Left hindlimb (tissue), 1 donor: ENCODE results near the gene SPG7.
A peak's percentile ranks its signal among the peaks of the same experiment; 100 is the strongest.

Source experiments
- DNase-seq: peaks from one replicate; pipeline ENCODE4 v3.0.0-alpha.2; 2018

The SPG7 gene

DNA sequence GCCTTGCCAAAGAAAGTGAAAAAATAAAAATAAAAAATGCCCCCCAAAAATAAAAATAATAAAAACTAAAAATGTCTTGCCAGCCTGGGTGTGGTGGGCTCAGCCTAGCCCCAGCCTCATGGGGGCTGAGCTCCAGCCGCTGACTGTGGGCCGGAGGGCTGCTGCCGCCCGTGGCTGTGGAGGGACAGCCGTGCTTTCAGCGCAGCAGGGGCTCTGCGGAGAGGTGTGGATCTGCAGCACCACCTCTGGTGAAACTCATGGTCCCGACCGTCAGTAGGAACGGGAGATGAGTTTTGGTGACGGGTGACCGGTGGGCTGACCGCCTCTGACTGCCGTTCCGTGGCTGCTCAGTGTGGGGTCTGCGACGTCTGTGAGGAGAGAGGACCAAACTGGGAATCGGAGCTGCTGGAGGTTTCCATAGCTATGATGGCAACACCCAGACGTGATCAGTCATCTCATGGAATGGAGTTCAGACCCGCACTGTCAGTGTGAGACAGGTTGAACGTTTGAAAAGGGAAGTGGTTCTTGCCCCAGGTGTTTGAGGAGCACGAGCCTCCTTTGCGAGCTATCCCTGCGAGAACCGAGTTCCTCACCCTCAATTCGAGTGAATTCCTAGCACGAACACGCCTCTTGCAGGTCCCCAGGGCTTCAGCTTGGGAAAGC, 40.3 kb downstream of the SPG7 start:
- DNase-seq: no peak

DNA sequence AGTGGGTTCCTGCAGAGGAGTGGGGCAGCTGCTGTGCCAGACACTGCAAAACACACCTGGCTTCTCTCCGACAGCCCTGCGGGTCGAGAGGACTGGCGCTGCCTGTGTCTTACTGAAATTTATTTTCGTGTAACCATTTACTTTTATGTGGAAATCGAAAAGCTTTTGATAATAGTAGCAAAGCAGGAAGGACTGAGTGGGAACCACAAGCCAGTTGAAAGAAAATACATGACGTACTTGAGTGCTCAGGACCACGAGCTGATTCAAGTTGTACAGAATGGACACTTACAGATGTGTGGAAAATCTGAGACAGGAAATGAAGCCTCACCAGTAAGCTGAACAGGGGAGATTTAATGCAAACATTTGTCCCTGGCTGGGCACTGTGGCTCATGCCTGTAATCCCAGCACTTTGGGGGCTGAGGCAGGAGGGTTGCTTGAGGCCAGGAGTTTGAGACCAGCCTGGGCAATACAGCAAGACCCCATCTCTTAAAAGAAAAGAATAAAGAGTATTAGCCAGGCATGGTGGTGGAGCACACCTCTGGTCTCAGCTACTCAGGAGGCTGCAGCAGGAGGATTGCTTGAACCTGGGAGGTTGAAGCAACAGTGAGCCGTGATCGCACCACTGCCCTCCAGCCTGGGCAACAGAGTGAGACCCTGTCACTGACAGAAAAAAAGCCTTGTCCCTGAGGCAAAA, 41.0 kb downstream of the SPG7 start:
- DNase-seq: no peak

DNA sequence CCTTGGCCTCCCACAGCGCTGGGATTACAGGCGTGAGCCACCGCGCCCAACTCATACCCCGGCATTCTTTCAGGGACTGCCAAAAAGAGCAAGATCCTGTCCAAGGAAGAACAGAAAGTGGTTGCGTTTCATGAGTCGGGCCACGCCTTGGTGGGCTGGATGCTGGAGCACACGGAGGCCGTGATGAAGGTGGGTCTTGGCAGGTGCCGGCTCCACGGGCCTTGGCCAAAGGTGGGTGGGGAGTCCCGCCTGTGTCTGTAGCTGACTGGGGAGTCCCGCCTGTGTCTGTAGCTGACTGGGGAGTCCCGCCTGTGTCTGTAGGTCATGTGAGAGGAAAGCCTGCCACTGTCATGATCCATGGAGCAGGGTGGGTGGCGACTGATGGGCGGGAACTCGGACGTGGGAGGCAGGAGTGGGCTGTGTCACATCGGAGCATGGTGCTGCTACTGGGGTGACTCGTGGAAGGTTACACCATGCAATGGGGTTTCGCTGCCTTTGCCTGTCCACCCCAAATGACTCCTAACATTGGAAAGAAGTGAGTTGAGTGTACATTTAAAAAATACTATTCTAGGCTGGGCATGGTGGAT, 42.3 kb downstream of the SPG7 start:
- no peak for DNase-seq

DNA sequence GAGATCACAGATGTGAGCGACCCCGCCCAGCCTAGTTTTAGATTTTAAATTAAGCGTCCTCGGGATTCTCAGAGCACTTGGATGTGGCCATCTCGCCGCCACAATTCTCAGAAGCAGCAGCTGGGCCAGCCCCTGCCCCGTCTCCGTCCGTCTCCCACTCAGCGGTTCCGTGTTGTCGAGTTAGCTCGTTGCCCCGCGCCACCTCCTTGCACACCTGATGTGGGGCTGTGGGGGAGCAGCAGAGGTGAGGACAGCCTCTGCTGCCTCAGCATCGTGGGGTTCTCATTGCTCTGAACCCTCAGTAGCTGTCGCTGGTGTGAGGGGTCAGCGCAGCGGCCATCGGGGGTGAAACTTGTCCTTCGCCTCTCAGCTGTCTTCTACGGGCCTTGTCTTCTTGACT, 44.1 kb downstream of the SPG7 start:
- no peak for DNase-seq

DNA sequence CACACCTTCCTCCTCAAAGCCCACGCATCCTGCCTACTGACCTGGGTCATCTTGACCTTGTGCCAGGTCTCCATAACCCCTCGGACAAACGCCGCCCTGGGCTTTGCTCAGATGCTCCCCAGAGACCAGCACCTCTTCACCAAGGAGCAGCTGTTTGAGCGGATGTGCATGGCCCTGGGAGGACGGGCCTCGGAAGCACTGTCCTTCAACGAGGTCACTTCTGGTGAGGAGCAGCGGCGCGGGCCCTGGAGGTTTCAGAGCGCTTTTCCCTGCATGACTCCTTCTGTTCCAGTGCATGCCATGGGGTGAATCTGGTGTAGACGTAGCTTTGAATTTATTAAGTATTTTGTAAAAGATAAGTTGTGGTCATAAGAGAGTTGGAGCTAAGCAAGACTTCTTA, 44.7 kb downstream of the SPG7 start:
- no peak for DNase-seq

DNA sequence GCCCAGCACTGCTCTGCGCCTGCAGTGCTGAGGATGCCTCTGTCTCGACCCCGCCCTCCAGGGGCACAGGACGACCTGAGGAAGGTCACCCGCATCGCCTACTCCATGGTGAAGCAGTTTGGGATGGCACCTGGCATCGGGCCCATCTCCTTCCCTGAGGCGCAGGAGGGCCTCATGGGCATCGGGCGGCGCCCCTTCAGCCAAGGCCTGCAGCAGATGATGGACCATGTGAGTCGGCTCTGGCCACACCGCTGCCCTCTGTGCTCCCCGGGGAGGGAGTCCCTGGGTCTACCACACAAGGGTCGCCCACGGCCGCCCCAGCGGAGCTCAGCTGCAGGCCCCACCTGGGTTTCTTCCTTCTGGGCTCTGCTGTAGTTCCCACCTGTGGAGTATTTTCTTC, 45.5 kb downstream of the SPG7 start:
- no peak for DNase-seq

DNA sequence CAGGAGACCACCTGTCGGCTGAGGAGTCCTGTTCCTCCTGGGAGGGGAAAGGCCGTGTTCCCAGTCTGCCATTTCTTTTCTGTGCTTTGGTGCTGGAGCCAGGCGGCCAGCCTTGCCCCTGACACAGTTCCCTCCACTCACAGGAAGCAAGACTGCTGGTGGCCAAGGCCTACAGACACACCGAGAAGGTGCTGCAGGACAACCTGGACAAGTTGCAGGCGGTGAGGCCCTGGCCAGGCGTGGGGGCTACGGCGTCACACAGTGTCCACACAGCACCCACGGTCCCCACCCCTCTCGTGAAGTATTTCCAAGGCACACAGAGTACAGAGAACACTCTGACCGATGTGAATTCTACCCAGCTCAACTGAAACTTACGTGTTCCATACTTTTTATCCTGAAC, 46.1 kb downstream of the SPG7 start:
- no peak for DNase-seq

DNA sequence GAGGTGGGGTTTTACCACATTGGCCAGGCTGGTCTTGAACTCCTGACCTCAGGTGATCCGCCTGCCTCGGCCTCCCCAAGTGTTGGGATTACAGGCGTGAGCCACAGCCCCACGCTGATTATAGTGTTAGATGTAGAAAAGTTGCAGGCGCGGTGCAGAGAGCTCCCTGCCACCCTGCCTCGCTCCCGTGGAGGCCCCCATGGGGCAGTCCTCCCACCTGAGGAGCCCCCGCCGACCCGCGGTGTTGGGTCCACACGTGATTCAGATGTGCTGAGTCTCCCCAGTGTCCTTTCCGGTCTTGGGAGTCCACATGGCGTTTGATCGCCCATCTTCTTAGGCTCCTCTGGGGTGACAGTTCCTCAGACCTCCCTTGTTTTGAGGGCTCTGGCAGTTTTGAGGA, 47.1 kb downstream of the SPG7 start:
- DNase-seq: no peak

DNA sequence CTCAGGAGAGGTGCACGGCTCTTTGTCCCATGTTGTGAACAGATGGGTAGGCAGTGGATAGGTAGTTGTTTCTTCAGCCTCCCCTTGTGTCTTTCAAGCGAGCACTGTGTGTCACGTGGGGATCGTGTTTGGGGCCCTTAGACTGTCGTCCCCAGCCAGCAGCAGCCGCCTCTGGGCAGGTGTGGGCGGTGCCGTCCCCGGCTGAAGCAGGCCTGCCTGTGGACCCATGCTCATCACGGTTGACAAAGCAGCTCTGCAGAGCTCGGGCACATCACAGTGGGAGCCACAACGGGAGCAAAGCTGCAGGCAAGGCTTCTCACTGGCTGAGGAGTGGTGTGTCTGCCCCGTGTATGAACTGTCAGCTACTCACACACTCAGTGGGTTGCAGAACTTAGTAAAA, 47.6 kb downstream of the SPG7 start:
- no peak for DNase-seq

DNA sequence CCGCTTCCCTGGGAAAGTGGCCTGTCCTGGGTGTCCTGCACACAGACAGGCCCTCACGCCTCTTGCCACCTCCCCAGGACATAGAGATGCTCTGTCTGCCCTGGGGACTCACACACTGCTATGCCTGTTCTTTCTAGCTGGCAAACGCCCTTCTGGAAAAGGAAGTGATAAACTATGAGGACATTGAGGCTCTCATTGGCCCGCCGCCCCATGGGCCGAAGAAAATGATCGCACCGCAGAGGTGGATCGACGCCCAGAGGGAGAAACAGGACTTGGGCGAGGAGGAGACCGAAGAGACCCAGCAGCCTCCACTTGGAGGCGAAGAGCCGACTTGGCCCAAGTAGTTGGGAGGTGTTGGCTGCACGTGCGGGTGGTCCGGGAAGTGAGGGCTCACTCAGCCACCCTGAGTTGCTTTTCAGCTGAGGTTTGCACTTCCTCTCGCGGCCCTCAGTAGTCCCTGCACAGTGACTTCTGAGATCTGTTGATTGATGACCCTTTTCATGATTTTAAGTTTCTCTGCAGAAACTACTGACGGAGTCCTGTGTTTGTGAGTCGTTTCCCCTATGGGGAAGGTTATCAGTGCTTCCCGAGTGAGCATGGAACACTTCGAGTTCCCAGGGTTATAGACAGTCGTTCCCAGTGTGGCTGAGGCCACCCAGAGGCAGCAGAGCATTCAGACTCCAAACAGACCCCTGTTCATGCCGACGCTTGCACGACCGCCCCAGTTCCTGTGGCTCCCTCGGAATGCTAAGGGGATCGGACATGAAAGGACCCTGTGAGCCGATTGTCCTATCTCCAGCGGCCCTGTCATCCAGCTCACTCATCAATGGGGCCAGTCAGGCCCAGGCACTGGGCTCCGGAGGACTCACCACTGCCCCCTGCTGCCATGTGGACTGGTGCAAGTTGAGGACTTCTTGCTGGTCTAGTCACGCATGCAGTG, 48.8 kb downstream of the SPG7 start:
- peak; percentile 74 for DNase-seq

DNA sequence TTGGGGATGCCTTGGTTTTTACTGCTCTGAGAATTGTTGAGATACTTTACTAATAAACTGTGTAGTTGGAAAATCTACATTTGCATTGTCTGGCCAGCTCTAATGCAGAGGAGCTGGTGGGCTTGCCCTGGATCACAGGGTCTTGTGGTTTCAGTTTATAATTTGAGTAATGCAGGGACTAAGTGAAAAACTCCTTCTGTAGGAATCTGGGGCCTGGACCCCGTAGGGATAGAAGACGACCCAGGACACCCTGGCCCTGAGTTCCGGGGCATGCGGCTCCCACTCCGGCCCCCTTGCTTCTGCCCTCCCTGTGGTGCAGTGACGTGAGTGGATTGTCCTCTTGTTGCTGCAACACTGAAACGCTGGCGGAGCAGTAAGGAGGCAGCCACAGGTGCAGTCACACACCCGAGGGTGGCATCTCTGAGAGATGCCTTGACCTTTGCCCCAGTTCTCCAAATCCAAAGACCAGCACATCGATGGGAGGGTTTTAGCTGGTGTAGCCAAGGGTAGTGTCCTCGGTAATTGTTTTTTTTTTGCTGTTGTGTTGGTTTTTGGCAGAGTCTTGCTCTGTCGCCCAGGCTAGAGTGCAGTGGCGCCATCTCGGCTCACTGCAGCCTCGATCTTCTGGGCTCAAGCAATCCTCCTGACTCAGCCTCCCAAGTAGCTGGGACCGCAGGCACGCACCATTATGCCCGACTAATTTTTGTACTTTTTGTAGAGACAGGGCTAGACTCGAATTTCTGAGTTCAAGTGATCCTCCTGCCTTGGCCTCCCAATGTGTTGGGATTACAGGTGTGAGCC, 49.7 kb downstream of the SPG7 start:
- no peak for DNase-seq

DNA sequence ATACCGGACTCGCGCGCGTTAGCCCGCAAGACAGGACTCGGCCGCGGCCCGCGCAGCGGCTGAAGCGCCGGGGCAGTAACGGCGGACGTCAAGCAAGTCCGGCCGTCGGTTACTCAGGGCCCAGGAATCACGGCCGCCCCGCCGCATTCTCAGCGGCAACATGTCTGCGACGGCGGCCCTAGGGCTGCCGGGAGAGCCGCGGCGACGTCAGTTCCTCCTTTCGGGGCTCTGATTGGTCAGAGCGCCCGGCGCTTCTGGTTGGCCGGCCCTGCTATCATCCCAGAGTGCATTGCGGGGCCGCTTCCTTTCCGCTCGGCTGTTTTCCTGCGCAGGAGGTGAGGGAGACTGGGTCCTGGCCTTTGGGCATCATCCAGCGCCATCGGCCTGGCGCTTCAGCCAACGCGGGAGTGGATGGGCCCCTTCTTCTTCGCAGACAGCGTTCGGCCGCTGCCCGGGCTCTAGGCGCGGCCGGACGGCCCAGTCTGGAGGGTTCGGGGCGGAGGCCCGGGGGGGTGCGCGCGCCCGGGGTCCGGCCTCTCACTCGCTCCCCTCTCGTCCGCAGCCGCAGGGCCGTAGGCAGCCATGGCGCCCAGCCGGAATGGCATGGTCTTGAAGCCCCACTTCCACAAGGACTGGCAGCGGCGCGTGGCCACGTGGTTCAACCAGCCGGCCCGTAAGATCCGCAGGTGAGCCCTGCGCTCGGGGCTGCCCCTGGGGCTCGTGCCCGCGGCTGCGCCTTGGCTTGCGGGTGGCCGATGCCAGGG, 52.4 kb downstream of the SPG7 start, which contains the start of gene RPL13:
RPL13 (plus strand) TSS at position 305 of the 764 bp plus-strand sequence; CDS start at position 583, 278 bp downstream.
- peak; percentile 95 for DNase-seq

DNA sequence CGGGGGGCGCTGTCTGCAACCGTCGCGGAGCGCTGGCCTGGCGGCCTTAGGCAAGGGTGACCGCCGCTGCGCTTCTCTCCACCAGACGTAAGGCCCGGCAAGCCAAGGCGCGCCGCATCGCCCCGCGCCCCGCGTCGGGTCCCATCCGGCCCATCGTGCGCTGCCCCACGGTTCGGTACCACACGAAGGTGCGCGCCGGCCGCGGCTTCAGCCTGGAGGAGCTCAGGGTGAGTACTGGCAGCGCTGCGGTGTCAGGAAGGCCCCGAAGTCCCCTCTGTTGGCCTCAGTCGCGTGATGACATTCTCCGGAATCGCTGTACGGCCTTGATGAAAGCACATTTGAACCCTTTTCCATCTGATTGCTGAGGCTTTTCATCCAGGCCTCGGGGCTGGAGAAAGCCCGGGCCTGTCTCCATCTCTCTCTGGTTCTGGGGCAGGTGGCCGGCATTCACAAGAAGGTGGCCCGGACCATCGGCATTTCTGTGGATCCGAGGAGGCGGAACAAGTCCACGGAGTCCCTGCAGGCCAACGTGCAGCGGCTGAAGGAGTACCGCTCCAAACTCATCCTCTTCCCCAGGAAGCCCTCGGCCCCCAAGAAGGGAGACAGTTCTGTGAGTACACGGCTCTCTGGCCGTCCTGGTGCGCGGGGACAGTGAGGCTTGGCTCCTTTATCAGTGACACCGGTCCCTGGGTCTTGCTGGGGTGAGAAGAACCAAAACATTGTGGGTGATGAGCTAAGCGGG, 53.1 kb downstream of the SPG7 start:
- no peak for DNase-seq

DNA sequence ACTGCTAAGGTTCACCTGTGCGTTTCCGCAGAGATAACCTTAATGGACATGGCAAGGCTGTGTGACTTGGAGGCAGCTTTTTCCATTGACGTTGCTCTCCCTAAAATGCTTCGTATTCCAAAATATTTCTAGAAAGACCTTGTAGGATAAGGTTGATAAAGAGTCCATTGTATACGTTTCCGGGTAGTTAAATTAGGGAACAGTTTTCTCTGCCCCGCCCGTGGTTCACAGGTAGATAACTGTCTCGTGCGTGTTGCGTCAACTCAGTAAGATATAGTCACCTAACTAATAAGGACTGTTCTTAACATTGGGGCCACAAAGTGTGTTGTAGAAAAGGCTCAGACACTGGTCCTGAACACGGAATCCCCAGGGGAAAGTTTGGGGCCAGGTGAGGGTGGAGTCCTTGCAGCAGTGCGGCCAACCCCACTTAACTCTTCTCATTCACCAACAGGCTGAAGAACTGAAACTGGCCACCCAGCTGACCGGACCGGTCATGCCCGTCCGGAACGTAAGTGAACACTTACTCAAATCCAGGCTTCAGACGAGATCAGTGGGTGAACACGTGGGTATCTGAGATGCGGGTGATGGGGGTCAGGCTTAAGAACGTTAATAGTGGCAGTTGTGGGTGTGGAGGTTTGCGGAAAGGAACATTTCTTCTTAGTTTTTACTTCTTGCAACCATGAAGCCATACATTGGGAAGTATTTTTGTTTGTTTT, 53.8 kb downstream of the SPG7 start:
- no peak for DNase-seq

DNA sequence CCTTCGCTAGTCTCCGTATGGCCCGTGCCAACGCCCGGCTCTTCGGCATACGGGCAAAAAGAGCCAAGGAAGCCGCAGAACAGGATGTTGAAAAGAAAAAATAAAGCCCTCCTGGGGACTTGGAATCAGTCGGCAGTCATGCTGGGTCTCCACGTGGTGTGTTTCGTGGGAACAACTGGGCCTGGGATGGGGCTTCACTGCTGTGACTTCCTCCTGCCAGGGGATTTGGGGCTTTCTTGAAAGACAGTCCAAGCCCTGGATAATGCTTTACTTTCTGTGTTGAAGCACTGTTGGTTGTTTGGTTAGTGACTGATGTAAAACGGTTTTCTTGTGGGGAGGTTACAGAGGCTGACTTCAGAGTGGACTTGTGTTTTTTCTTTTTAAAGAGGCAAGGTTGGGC, 54.7 kb downstream of the SPG7 start:
- no peak for DNase-seq

DNA sequence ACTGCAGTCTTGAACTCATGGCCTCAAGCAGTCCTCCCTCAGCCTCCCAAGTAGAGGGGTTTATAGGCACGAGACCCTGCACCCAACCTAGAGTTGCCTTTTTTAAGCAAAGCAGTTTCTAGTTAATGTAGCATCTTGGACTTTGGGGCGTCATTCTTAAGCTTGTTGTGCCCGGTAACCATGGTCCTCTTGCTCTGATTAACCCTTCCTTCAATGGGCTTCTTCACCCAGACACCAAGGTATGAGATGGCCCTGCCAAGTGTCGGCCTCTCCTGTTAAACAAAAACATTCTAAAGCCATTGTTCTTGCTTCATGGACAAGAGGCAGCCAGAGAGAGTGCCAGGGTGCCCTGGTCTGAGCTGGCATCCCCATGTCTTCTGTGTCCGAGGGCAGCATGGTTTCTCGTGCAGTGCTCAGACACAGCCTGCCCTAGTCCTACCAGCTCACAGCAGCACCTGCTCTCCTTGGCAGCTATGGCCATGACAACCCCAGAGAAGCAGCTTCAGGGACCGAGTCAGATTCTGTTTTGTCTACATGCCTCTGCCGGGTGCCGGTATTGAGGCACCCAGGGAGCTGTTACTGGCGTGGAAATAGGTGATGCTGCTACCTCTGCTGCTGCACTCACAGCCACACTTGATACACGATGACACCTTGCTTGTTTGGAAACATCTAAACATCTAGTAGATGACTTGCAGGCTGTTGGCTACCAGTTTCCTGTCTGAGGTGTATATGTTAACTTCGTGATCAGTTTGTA, 55.6 kb downstream of the SPG7 start:
- no peak for DNase-seq

DNA sequence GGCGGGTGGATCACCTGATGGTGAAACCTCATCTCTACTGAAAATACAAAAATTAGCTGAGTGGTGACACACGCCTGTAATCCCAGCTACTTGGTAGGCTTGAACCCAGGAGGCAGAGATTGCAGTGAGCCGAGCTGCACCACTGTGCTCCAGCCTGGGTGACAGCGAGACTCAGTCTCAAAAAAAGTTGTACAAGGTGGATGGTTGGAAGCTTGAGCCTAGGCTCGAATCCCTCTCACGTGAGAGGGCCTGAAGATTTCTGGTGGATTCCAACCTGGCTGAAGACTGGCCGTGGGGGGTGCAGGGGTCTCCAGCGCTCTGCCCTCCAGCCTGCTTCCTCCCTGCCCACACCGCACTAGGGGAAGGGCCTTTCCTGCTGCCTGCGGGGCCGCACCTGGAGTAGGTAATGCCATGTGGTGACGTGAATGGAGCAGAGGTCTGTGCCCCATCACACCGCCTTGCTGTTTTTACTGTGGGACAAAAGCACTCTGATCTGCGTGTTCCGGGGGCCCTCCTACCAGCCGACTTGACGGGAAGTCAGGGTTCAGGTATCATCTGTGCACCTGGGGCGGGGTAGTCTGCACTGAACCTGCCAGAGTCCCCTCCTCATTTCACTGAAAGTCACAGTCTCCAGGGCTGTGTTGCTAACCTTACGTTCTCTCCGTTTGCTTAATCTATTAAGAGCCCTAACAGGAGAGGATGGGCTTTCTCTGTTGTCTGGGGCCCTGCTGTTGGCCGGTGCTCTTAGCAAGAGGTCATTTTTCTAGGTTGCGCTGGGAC, 56.5 kb downstream of the SPG7 start:
- DNase-seq: no peak

DNA sequence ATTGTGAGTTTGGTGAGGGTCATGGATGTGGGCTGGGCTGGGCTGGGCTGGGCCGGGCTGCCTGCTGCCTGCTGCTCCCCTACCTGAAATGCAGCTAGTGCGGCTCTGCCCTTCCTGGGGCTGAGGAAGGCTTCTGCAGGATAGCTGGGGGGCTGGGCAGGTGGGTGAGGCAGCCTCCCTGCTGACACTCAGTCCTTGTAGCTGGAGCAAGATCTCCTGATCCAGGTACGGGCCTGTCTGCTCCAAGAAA, 57.0 kb downstream of the SPG7 start:
- DNase-seq: no peak
